GM19193 (cell line): ENCODE measurements around the gene DGCR6.

Experiments used
- POLR2A ChIP-seq: IDR thresholded peaks from 4 replicates; pipeline ENCODE4 v1.6.1; 2011; ENCODE audit not compliant: insufficient read depth, insufficient read length; ENCODE audit errors: extremely low read depth

DGCR6 gene

DNA sequence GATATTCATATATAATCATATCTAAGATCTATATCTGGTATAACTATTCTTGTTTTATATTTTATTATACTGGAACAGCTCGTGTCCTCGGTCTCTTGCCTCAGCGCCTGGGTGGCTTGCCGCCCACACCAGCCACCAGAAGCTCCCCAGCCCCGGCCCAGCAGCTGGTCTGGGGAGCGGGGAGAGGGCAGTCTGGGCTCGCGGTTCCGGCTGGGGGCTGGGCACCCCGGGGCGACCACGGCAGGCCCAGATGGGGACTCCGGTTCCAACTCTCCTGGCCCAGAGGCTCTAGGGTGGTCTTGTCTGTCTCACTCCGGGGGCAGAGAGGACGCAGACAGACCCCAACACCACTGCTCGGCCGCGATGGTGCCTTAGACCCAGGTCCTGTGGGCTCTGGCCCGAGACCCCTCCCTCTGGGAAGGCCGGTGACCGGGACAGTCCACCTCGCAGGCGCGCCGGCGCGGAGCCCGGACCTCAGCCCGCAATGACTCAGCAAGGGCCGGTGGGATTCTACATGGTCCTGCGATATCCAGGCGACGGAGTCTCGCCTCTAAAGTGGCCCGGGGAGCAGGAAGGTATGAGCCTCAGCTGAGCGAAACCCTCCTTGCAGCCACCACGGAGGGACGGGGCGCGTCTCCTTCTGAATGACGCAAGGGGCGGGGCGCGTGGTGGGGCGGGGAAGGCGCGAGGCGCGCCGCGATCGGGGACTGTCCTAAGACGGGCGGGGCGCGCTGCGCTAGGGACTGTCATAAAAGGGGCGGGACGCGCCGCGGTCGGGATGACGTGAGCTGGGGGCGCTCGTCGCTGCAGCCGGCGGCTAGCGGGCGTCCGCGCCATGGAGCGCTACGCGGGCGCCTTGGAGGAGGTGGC is at the start of gene DGCR6:
TSS of gene DGCR6 (plus strand) at position 781 of the 870 bp plus-strand sequence. CDS start at position 836, 55 bp downstream.
- TF ChIP-seq POLR2A = no peak

DNA sequence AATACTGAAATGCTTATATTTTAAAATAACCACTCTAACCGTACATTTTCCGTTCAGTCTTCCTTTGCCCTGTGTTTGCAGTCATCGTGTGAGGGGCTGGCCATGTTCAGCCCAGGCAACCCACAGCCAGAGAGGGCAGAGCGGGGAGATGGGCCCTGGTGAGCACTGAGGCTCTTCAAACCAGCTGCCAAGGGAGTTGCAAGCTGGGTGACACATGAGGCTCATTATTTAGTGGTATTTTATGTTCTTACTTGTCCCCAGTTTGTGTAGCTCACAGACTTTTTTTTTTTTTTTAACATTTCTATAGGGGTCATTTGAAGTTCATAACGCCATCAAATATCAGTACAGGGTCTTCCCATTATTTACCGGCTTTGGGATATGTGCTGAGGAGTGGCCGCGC is 18.0 kb upstream of the DGCR6 start:
- TF ChIP-seq POLR2A = no peak

DNA sequence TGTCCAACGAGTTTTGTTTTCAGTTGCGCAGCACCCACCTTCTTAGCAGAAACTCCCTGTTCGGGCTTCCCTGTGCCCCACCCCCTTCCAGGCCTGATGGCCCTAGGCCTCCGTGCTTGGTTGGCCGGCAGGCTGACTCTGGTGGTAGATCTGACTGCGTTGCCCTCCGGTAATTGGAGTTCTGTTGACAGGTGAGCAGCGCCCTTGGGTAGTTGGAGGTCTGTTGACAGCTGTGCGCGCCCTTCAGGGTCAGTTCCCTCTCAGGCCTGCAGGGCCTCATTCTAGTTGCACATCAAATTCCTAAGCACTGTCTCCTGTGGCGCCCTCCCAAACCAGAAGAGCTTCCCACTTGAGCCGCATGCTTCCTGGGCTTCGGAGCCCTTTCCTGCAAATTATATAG is 776 bp downstream of the DGCR6 start:
- TF ChIP-seq POLR2A = no peak

DNA sequence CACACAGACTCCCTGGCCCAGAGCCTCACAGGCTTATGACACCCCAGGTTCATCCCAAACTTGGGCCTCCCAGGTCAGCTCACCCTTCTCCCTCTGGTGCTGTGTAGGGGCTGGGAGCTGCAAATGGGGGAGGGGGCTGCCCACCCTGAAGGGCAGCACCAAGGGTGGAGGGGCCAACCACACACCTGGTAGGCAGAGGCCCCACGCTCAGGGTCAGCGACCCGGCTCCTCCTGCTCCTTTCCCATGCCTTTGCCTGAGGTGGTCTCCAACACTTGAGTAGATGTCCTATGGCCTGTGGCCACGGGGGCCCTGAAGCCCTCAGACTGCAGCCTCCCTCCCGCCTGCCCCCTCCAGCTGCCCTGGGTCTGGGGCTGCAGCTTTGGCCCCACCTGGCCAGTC is 3.4 kb downstream of the DGCR6 start:
- TF ChIP-seq POLR2A = no peak

DNA sequence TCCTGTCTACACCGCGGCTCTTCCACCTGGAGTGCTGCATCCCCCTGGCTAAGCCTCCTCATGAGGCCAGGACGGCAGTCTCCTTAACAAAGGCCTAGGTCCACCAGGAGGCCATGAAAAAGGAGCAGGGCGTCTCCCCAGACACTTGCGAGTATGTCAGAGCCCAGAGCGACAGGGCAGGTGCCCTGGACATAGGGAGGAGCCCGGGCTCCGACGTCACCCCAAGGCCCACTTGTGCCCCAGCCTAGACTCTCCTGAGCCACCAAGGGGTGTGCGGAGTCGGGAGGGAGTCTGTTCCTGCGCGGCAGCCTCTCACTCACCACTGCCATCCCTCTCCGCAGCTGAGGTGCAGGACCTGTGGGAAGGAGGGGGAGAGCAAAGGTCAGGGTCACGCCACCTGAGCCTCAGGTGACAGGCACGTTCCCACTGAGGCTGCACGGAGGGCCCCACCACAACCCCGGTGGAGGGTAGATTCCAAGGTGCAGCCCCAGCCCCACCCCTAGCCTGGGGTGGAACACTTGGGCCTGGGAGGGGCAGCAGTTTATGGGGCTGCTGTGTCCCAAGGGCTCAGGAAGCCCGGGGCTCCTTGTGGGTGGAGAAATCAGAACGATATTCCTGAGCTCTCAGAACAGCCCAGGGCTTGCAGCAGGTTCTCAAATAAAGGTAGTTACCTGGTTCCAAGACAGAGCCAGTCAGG is 19.4 kb downstream of the DGCR6 start:
- no peak for TF ChIP-seq POLR2A

DNA sequence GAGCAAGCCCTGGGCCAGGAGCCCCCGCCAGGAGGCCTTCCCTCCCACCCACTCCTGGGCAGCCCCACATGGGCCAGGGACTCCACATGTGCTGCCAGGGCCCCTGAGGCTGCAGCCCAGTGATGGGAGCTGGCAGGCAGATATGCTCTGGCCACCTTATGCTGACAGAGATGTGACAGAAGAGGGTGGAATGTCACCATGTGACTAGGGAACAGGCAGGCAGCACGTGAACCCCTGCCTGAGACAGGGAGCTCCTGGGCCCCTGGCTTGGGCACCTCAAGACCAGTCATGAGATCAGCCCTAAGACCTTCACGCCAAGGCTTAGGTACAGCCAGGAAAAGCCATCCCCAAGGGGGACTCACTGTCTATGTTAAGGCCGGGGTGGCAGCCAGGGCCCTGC is 20.9 kb downstream of the DGCR6 start:
- no peak for TF ChIP-seq POLR2A

DNA sequence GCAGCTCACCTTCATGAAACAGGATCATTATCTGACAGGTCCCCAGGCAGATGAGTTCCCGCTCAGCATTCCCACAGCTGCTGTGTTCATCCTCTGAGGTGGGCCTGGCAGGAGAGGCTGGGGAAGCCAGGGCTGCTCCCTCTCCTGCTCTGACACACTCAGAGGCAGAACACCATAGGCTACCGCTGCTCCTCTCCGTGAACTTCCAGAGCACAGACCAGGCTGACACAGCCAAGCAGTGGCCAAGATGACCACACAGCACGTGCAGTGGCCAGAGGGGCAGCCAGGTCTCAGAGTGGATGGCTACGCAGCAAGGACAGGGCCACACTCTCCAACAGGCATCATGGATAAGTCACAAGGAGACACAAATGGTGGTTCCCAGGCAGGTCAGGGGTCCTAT is 21.5 kb downstream of the DGCR6 start:
- TF ChIP-seq POLR2A = no peak

DNA sequence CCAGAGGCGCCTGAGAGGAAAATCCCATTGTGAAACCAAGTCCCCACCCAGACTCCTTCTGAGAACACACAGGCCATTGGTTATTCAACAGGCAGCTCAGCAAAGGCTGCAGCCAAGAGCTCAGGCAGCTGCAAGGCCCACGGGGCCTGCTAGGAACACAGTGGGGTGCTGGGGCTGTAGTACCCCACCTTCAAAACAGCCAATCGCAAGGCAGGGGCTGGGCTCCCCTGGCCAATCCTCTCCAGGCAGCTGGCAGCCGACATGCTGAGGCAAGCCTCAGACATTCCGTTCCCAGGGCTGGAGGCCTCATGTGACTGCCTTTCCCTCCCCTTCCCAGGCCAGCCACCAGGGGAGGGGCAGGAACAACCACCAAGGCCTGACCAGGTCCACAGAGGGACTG is 23.3 kb downstream of the DGCR6 start:
- no peak for TF ChIP-seq POLR2A

DNA sequence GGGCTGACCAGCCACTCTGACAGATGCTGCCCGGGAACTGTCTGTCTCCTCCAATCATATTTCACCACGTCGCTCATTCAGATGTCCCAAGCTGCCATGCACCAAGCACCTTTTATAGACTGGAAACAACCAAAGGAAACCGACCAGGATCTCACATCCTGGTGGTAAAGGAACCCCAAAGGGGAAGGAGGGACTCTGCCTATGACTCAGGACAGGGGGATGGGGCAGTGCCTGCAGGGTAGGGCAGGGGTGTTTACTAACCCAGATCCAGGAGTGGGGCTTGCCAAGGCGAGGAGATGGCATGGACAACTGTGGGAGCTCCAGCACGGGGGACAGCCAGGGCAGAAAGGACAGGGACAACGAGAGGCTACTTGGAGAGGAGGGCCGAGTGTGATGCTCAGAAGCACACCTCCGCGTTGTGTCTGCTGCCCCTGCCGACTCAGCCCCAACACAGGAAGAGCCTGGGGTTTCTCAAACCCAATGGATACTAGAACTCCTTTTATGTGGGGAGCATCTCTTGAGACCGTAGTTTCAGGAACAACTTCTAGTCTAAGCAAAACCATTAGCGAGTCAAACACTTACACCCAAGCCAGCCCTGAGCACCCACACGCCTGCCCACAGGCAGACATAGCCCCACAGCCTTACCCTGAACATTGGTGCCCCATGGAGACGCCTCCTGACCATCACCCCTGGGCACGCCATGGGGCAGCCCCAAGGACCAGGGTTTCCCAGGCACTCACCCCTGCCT is 26.0 kb downstream of the DGCR6 start:
- TF ChIP-seq POLR2A = no peak

DNA sequence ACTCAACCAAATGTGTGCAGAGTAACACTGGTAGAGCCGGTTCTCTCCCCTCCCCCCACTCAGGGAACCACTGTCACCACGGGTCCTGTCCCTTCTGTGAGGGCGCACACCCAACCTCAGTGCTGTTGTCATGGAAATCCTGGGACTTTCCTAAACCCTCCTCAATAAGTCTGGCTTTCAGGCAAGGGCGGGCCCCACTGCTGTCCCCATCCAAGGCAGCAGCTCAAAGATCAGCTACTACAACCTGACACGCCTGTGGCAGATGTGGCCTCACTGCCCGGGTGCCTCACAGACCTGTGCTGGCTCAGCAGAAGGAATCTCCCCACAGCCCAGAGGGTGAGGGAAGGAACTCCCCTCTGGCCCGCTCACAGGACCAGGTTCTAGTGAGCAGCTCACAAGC is 27.8 kb downstream of the DGCR6 start:
- no peak for TF ChIP-seq POLR2A

DNA sequence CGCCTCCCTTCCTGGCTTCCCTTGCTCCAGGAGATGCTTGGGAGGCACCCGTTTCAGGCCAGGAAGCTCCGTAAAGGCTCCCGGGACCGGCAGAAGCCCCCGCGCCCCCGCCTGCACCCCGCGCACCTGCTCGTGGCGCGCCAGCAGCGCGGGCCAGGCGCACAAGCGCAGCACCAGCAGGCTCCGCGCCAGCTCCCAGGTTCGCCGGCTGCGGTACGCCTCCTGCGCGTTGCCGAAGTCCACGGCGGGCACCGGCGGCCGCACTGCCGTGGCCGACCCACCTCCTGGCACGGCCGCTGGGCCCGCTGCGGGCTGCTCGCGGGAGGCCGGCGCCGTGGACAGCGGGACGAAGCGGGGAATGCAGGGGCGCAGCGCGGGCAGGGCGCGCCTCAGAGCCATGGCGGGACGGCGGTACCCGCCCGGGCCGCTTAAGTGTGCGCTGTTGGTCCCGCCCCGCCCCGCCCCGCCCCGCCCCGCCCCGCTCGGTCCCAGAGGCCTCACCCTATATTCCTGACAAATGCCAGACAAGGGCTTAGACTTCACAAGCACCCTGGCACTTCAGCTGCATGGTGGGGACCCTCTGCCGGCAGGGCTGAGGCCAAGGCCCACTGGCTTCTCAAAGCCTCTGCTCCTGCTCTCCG is 29.9 kb downstream of the DGCR6 start, which contains the start of gene PRODH:
TSS of gene PRODH (minus strand) at position 405 of the 641 bp plus-strand sequence. CDS start at position 399, 6 bp downstream.
- no peak for TF ChIP-seq POLR2A

DNA sequence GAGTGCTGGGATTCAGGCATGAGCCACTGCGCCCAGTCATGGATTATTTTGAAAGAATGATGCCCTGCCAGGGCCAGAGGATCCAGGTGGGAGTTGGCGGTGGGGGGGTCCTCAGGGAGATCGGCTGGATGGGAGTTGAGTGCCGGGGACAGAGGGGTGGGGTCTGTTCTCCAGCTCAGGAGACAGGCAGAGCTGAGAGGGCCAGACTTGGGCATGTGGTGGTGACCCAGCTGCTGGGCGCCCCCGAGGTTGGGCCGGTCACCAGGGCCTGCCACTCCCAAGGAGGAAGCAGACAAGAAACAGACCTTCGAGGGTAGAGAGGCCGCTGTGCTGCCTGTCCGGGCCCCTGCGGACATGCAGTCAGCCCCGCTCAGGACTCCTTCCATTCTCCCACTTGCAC is 41.8 kb downstream of the DGCR6 start:
- no peak for TF ChIP-seq POLR2A

DNA sequence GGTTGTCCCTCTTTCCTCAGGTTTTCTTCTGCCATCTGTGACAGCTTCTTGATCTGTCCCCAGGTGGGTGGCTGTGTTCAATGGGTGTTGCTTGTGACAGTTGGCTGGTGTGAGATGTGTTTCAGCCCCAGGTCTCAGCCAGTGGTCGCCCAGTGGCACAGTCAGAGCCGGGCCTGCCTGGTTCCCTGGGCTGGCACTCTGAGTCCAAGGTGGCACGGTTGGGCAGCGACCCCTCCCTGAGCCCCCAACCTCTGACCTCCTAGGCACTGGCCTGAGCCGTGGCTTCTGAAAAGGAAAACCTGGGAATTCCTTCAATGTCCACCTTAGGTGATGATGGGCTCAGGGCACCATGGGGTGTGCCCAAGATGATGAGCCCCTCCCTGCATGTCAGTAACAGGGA is 44.0 kb downstream of the DGCR6 start:
- no peak for TF ChIP-seq POLR2A

DNA sequence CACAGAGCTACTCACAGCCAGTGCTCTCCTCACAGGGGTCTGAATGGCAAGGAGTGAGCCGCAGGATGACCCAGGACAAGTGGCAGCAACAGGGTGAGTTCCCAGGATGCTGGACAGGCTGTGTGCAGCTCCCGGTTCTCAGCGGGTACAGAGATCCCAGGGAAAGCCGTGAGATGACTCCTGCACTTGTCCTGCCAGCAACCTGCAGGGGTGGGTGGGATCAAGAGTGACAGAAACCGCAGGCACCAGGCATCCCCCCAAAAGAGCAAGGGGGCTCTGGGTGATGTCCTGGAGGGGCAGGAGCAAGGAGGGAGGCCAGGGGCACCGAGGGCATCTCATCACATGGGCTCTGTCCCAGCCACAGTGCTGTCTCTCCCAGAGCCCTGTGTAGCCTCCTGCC is 45.9 kb downstream of the DGCR6 start:
- TF ChIP-seq POLR2A = no peak
